ENCODE measurements around the gene CFAP74. TPM values are rescaled to one million over a fixed set of nuclear protein-coding genes. Genes with fewer than 3 reads are reported as not detected.
A peak's percentile ranks its signal among the peaks of the same experiment; 100 is the strongest.
"Not testable (repeated sequence)": the region's sequence is repeated elsewhere in the genome, so short reads cannot be mapped to it uniquely, and the experiment has no call there.

Gene CFAP74
- total and polyA plus RNA-seq, 8 donors = 0.23 to 4.7 (median 2.8) TPM

DNA sequence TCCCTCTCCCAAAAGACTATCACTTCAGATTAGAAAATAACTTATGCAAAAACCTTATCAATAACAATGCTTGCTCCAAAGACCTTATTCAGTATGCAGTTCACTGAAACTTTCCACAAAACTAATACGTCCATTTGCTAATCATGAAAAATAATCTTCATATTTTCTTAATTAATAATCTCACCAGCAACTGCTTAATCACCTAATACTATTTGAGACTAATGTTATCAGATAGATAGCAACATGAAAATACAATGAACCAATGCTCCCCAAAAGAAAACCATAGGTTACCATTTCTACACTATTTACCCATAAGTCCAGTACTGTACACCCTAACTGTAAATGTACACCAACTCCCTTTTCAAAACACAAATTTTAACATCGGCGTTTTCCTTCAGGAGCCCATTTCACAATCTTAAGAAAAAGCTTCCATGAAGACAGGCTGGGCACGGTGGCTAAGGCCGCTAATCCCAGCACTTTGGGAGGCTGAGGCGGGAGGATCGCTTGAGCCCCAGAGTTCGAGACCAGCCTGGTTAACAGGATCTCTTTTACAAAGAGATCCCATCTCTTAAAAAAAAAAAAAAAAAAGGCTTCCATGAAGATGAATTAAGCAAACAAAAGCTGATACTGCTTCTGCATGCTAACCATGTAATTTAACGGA is 114.4 kb downstream of the CFAP74 start:
- peak overlapping the region; percentile 87 to 97 for H3K27ac ChIP-seq
- H3K4me3 ChIP-seq = peak overlapping the region; percentile 75 to 93
- DNase-seq = peak in 1 of 4 donors; percentile 31
- no peaks in the 10 kb centered on the region for H3K36me3 ChIP-seq
- no peaks in the 10 kb centered on the region for H3K9me3 ChIP-seq
- intact Hi-C loops (cut with DNase I) = no loop called here
- H3K27me3 ChIP-seq = no peaks in the 10 kb centered on the region
- peaks cover 30 to 69% of the 10 kb centered on the region in 2 donors for H3K4me1 ChIP-seq
- ATAC-seq = no peak
- TF ChIP-seq, protein P1, sequence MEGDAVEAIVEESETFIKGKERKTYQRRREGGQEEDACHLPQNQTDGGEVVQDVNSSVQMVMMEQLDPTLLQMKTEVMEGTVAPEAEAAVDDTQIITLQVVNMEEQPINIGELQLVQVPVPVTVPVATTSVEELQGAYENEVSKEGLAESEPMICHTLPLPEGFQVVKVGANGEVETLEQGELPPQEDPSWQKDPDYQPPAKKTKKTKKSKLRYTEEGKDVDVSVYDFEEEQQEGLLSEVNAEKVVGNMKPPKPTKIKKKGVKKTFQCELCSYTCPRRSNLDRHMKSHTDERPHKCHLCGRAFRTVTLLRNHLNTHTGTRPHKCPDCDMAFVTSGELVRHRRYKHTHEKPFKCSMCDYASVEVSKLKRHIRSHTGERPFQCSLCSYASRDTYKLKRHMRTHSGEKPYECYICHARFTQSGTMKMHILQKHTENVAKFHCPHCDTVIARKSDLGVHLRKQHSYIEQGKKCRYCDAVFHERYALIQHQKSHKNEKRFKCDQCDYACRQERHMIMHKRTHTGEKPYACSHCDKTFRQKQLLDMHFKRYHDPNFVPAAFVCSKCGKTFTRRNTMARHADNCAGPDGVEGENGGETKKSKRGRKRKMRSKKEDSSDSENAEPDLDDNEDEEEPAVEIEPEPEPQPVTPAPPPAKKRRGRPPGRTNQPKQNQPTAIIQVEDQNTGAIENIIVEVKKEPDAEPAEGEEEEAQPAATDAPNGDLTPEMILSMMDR (IDR thresholded peaks at IDR 0.05) = no peak

DNA sequence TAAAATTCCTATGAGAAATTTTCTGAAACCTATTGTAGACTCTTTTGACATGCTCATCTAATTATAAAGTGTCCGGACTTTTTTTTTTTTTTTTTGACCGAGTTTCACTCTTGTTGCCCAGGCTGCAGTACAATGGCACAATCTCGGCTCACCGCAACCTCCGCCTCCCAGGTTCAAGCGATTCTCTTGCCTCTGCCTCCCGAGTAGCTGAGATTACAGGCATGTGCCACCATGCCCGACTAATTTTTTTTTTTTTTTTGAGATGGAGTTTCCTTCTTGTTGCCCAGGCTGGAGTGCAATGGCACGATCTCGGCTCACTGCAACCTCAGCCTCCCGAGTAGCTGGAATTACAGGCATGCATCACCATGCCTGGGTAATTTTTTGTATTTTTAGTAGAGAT is 119.7 kb downstream of the CFAP74 start:
- H3K27ac ChIP-seq; ATAC-seq; intact Hi-C loops (cut with DNase I); DNase-seq; H3K36me3 ChIP-seq; H3K9me3 ChIP-seq; H3K27me3 ChIP-seq; H3K4me3 ChIP-seq: not testable (repeated sequence)
- H3K4me1 ChIP-seq = peaks cover 33 to 97% of the 10 kb centered on the region in 2 donors

DNA sequence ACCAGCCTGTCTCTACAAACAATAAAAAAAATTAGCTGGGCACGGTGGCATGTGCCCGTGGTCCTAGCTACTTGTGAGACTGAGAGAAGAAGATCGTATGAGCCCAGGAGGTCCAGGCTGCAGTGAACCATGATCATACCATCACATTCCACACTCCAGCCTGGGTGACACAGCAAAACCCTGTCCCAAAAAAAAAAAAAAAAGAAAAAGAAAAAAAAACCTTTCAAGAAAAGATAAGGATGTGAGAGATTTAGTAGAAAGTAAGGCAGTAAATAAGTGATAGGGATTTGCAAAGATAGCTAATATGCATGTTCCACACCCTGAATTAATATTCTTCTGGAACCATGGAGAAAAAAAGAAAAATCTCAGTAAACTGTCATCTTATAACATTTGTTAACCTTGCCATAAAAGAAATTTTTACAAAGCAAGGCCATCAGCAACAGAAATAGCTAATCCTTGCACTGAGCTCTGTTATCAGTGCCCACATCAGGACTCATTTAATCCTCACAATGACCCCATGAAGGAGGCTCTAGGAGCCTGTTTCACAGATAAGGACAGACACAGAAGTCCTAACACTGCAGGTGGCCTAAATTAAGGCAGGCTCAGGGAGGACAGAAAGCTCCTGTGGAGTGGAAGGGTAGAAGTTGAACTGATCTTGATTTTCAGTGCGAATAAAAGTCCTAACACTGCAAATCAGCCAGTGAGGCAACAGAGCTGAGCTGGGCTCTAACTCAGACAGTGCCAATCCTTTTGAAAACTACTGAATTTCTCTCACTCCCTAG is 120.3 kb downstream of the CFAP74 start:
- Histone ChIP-seq H3K27ac (peak overlapping the region in 1 of 2 donors; percentile 10), H3K4me1 (peaks cover 27 to 97% of the 10 kb centered on the region in 2 donors), H3K9me3 (no peaks in the 10 kb centered on the region), H3K36me3 (peaks cover 0 to 11% of the 10 kb centered on the region in 2 donors), H3K4me3 (no peak overlapping the region), H3K27me3 (no peaks in the 10 kb centered on the region)
- TF ChIP-seq, protein P1 (IDR thresholded peaks at IDR 0.05) = no peak
- DNase-seq = no peak
- intact Hi-C loops (cut with DNase I) = no loop called here
- no peak for ATAC-seq

DNA sequence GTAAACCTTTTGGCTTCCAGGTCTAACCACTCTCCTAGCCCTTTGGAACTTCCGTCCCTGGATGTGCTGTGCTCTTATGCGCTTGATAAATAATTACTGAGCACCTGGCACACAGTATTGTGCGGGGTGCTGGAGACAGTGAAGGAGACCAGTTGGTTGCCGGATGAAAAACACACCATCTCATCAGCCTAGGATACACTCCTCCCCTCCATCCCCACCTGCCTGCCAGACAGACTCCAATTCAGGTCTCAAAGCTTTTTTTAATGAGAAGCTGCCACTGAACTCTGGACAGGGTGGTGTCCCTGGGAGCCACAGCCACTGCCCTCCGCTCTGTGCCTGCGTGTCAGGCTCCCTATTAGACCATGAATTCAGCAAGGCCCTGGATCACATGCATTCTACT is 121.9 kb downstream of the CFAP74 start:
- Histone ChIP-seq H3K27me3 (no peaks in the 10 kb centered on the region), H3K27ac (no peak overlapping the region), H3K36me3 (peaks cover 0 to 13% of the 10 kb centered on the region in 2 donors), H3K4me1 (peaks cover 12 to 97% of the 10 kb centered on the region in 2 donors), H3K4me3 (no peak overlapping the region), H3K9me3 (no peaks in the 10 kb centered on the region)
- ATAC-seq (peak; percentile 41), DNase-seq (no peak)
- TF ChIP-seq, protein P1 (IDR thresholded peaks at IDR 0.05) = no peak
- intact Hi-C loops (cut with DNase I) = no loop called here

DNA sequence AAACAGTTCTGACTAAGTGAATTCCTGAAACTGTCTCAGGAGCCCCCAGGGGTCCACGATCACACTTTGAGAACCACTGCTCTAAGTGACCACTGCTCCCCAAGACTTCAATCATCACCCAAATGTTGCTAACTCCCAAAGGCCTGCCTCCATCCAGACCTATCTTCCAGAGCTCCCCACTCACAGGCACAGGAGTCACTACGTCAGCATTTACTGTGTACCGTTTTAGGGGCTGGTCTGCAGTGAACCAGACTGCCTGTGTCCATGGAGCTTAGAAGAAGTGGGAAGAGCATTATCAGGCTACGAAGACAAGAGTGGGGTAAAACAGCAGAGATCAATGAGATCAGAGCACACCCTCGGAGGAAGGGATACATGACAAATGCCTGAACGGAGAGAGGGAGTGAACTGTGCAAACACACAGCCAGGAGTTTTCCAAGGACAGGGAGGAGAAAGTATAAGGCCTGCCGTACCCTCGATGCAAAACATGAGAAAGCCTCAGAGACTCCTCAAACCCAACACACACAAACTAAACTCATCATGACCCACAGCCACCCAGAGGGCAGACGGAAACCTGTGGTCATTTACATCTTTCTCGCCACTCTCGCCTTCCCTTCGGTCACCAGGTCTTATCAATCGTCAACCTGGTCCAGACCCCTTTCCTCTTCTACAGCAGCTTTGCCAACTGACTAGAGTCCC is 122.8 kb downstream of the CFAP74 start:
- TF ChIP-seq, protein P1 (IDR thresholded peaks at IDR 0.05) = no peak
- Histone ChIP-seq H3K4me1 (peaks cover 12 to 97% of the 10 kb centered on the region in 2 donors), H3K36me3 (peaks cover 0 to 21% of the 10 kb centered on the region in 2 donors), H3K27me3 (no peaks in the 10 kb centered on the region), H3K9me3 (no peaks in the 10 kb centered on the region), H3K4me3 (no peak overlapping the region), H3K27ac (no peak overlapping the region)
- intact Hi-C loops (cut with DNase I) = no loop called here
- ATAC-seq = no peak
- DNase-seq = no peak
